GM13976 (cell line): ENCODE data around the gene CLDN15.
"Not testable (repeated sequence)": the region's sequence is repeated elsewhere in the genome, so short reads cannot be mapped to it uniquely, and the experiment has no call there.

Experiments
- DNase-seq: peaks from one replicate; pipeline ENCODE4 v3.0.0; 2012; ENCODE audit warnings: low spot score
- in situ Hi-C: fragments of 300-500 bp; cut with MboI; formaldehyde crosslinking; loops from one replicate; pipeline ENCODE4 v1.12.0; 2022; ENCODE audit warnings: low sequenced_read_pairs, mixed read lengths, inconsistent platforms; ENCODE audit not compliant: unreplicated experiment
- TF ChIP-seq, protein P1 (sequence below): IDR thresholded peaks from 2 replicates; pipeline ENCODE4 v1.5.1; 2012; ENCODE audit warnings: borderline replicate concordance, mild to moderate bottlenecking; ENCODE audit not compliant: insufficient read depth; ENCODE audit errors: extremely low read depth, missing control alignments, control extremely low read depth

The CLDN15 gene

DNA sequence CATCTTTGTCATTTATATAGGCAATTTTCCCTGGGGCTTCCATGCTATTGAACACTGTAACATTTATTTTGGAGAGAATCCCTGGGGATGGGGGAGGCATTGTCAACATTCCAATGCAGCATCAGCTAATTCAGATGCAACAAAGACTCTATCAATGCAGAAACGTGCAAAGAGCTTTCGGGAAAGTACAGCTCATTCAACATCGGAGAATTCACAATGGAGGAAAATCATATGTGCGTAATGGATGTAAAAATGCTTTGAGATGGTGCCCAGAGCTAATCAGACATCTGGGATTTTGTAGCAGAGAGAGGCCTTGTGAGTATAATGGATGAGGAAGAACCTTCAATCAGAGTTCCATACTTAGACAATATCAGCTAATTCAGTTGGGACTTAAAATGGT, 35.6 kb upstream of the CLDN15 start:
- TF ChIP-seq, protein P1, sequence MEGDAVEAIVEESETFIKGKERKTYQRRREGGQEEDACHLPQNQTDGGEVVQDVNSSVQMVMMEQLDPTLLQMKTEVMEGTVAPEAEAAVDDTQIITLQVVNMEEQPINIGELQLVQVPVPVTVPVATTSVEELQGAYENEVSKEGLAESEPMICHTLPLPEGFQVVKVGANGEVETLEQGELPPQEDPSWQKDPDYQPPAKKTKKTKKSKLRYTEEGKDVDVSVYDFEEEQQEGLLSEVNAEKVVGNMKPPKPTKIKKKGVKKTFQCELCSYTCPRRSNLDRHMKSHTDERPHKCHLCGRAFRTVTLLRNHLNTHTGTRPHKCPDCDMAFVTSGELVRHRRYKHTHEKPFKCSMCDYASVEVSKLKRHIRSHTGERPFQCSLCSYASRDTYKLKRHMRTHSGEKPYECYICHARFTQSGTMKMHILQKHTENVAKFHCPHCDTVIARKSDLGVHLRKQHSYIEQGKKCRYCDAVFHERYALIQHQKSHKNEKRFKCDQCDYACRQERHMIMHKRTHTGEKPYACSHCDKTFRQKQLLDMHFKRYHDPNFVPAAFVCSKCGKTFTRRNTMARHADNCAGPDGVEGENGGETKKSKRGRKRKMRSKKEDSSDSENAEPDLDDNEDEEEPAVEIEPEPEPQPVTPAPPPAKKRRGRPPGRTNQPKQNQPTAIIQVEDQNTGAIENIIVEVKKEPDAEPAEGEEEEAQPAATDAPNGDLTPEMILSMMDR = no peak
- in situ Hi-C loops = no loop called here
- no peak for DNase-seq

DNA sequence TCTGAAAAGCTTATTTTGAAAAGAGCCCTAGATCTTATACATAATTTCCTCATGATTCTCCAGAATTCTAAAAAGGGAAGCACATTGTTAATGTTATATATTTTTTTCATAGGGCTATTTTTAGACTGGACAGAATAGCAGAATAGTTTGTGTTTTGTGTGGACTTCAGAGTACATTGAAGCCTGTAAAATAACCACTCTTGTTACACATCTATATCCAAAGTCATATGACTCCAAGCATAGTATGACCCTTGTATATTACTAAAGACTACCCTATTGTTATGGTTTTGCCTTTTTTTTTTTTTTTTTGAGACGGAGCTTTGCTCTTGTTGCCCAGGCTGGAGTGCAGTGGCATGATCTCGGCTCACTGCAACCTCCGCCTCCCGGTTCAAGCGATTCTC, 33.4 kb upstream of the CLDN15 start:
- in situ Hi-C loops = no loop called here
- no peak for DNase-seq
- TF ChIP-seq, protein P1 = no peak

DNA sequence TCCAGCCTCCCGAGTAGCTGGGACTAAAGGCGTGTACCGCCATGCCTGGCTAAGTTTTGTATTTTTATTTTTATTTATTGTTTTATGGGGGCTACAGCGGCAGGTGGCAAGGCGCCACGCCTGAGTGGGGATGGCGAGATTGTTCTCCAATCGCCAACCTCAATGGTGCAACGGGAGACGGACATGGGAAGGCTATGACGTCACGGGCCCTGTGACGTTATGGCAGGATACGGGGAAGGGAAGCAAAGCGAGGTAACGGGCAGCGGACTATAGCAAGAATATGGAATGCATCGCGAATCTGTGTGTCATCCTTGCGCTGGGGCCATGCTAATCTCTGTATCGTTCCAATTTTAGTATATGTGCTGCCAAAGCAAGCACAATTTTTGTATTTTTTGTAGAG, 32.1 kb upstream of the CLDN15 start:
- TF ChIP-seq, protein P1 = no peak
- DNase-seq = no peak
- in situ Hi-C loops = no loop called here

DNA sequence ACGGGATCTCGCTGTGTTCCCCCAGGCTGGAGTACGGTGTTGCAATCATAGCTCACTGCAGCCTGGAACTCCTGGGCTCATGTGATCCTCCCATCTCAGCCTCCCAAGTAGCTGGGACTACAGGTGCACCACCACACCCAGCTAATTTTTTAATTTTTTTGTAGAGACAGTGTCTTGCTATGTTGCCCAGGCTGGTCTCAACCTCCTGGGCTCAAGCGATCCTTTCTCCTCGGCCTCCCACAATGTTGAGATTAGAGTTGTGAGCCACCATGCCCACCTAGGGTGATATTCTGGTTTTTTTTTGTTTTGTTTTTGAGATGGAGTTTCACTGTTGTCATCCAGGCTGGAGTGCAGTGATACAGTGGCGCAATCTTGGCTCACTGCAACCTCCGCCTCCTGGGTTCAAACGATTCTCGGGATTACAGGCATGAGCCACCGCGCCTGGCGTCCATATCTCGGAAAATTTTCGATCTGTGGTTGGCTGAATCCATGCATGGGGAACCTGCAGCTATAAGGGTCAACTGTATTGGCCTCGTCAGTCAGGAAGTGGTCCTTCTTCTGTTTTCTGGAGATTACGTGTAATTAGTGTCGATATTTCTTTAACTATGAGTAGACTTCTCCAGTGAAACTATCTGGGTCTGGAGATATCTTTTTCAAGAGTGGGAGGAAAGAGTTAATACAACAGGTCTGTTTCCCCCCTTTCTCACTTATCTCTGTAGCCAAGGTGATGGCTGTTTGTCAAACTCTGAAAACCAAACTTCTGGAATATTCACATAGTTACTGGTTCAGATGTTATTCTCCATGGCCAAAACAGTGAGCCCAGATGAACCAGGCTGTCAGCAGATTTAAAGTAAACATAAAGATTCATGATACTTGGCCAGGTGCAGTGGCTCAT, 28.3 kb upstream of the CLDN15 start:
- TF ChIP-seq, protein P1 = no peak
- in situ Hi-C loops = no loop called here
- no peak for DNase-seq

DNA sequence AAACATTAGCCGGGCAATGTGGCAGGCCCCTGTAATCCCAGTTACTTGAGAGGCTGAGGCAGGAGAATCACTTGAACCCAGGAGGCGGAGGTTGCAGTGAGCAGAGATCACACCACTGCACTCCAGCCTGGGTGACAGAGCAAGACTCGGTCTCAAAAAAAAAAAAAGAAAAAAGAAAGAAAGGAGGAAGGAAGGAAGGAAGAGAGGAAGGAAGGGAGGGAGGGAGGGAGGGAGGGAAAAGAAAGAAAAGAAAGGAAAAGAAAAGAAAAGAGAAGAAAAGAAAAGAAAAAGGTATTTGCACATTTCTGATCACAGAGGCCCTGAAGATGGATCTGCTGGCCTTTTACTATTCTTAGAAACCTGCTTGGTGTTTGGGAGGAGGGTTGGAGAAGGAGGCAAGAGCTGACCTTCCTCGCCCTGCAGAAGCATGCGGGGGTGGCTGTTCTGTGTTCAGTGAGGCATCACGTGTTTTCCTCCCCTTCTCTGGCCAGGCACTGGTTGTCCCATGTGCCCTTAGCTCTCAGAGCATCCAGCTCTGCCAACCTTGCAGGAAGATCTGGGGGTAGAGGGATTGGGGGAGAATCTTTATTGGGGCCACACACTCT, 26.6 kb upstream of the CLDN15 start:
- in situ Hi-C loops, DNase-seq: not testable (repeated sequence)

DNA sequence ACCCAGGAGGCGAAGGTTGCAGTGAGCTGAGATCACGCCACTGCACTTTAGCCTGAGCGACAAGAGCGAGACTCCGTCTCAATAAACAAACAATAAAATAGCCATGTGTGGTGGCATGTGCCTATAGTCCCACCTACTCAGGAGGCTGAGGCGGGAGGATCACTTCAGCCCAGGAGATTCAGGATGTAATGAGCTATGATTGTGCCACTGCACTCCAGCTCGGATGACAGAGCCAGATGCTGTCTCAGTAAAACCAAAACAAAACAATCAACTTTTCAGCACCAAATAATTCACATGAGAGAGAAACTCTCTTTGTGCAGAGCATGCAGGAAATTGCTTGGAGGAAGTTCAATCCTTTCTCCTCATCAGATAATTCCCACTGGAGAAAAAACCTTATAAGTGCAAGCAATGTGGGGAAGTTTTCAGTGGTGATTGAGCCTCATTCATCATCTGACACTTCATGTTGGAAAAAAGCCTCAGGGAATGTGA, 20.7 kb upstream of the CLDN15 start:
- in situ Hi-C loops = no loop called here
- no peak for DNase-seq
- TF ChIP-seq, protein P1 = no peak

DNA sequence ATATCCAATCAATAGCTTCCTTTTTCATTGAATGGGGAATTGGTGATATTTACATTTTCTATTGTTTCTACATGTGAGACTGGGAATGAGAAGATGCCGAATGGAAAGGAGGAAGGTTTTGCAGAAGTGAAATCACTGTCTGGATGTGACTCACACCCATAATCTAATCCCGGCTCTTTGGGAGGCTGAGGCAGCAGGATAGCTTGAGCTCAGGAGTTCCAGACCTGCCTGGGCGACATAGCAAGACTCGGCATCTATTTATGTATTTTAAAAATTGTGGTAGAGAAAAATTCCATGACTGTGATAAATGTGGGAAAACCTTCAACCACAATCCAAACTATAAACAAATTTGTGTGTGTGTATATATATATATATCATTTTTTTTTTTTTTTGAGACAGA, 18.2 kb upstream of the CLDN15 start:
- TF ChIP-seq, protein P1 = no peak
- in situ Hi-C loops = no loop called here

DNA sequence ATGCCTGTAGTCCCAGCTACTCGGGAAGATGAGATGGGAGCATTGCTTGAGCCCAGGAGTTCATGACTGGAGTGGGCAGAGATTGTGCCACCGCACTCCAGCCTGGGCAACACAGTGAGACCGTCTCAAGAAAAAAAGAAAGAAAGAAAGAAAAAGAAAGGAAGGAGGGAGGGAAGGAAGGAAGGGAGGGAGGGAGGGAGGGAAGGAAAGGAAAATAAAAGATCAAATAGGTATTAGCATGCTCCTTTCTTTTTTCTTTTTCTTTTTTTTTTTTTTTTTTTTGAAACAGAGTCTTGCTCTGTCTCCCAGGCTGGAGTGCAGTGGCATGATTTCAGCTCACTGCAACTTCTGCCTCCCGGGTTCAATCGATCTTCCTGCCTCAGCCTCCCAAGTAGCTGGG, 15.6 kb upstream of the CLDN15 start:
- DNase-seq, in situ Hi-C loops: not testable (repeated sequence)

More for the DNA sequence above, 18.2 kb upstream of the CLDN15 start:
- DNase-seq = no peak
